Measurements from ENCODE around the gene TLE1.

DNA sequence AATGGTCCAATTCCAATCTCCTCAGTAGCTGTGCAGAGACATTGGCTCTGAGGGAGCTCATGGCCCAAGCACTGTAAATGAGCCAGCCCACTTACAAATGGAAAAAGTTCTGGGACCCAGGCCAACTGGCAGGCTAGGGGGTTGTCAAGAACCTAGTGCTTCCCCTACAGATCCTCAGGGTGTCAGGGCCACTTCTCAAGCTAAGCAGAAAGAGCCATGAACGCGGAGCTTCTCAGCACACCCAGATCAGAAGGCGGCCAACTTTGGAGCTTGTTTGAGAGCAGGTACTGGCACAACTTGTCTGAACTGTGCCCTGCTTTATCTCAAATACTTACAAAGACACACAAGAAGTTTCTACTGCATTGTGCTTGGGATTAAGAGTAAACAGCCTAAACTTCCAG is 17.5 kb downstream of the TLE1 start:
- TF ChIP-seq CTCF (IDR thresholded peaks at IDR 0.05; ENCODE audit: low read depth, low read length) (no peak), EZH2phosphoT487 (IDR thresholded peaks at IDR 0.05; ENCODE audit: low read depth) (no peak)
